ENCODE results near the gene KCNC1.

- TF ChIP-seq POLR2A (IDR thresholded peaks at IDR 0.05; ENCODE audit: low read length) (no peak), GATA1 (IDR thresholded peaks at IDR 0.05; ENCODE audit: low read depth, low read length) (no peak)
Measured at GRCh38 chr11:17746096-17746495, 11.5 kb downstream of the KCNC1 start.

Measured in erythroblast (primary cell).